ENCODE data around the gene AGPS.
"Not testable (repeated sequence)": the region's sequence is repeated elsewhere in the genome, so short reads cannot be mapped to it uniquely, and the experiment has no call there.

Gene AGPS

DNA sequence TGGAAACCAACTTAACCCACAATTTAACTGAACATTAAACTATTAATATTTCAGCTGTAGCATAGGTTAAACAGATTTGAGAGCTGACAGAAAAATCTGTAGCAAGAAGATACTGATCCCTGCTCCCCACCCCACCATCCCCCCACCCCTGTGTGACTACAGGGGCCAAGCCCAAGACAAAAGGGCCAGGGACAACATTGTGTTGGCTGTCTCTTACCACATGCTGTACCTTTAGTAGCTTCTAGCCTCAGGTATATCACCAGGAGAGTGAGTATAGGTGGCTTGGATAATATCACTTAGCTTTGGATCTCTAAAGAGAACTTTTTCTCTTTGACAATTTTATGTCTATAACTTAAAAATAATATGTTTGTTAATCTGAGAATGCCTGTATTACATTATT, 140.7 kb downstream of the AGPS start:
- peak; percentile 25 for FAIRE-seq

DNA sequence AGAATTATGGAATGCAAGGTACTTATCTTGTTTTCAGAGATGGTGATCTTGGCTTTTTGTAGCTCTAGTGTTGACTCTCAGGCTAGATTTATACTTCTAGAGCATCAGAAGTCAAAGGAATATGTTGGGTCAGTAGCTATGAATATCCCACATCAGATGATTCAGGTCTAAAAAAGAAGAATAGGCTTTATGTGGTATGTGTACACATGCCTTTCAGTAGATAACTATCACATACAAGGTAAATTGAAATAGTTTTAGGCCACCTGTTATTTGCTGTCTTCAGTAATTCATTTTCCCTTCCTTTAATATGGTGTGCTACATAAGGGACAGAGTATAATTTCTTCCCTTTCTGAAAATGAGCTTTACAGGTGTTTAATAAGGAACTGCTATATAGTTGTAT, 142.4 kb downstream of the AGPS start:
- no peak for FAIRE-seq

DNA sequence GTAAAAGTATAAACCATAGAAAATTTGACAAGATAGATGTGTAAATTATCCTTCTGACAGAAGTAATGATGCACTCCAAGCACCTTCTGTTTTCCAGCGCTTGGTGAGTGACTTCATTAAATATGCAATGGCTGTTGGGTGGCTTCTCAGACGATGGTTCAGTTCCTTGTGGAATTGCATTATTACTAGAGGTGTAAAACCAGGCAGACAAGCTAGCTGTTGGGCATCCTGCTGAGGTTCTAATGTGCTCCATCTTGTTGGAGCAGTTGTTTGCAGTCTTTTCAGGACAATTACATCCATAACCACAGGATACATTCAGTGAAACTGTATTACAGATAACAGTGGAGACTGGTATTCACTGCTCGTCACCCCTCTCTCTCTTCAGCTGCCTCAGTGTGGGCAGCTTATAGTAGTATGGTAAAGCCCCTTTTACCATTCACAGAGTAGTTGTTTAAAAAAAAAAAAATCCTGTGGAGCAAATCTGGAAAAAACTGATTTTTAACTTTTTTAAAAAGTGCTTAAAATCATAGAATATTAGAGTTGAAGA, 143.5 kb downstream of the AGPS start:
- FAIRE-seq = peak; percentile 13

DNA sequence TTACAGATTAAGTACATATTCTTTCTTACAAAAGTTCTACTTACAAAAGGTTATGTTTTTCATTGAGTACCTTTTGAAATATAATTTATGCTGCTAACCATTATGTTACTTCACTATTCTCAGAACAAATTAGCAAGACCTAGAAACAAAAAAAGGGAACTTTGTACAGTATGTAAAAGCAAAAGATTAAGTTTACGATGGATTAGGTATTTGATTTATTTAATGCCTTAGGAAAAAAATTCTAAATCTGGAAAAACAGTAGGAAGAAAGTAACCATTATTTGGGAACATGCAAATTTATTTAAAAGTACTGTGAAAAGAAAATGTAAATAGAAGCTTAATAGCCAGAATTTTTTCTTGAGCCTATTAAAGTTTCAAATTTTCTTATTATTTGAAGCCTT, 144.6 kb downstream of the AGPS start:
- FAIRE-seq = peak; percentile 83

DNA sequence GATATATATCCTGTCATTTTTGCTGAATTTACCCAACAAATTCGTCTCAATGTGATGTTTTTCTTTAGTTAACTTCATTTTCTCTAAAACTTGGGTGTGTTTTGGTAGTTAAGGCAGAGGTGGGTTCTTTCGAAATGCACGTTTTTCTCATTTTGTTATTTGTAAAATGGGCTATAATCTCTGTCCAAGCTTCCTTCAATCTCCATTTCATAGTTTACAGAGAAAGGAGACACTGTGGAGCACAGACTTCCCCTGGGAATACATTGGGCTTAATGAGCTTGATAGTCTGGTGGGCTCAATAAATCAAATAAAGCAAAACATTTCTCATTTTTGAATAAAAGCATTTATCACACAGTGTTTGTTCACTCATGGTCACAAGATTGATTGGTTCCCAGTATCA, 145.1 kb downstream of the AGPS start:
- no peak for FAIRE-seq

DNA sequence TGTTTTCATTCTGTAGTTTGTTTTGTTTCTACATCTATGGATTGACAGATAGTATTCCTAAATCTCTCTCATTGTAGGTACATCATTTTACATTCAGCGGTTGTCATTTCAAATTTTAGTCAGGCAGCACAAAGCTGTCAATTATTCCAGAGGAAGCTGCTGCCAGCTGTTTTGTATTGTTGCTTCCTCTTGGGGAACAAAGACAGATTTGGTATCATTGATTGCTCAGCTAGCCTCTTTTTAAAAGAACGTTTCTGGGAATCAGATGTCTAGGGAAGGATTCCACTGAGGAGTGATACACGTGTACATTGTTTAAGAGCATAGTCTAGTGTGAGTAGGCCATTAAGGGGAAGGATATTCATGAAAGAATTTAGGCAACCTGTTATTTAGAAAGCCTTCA, 145.8 kb downstream of the AGPS start:
- FAIRE-seq = no peak

DNA sequence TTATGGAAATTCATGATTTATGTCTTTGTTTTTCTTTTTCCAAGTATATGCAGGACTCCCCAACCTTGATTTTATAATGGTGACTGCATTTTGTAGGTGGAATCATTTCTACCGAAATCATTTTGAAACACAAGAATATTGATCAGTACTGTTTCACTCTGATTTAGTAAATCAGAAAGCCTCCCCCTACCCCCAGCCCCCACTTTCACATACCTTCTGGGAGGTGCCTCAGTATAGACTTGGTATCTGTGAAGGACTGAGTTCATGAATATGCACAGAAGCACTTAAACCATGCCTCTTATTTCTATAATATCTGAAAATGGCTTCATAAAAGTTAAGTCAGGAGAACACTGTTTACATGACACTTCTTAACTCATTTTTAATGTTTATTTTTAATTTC, 147.7 kb downstream of the AGPS start:
- FAIRE-seq = no peak

DNA sequence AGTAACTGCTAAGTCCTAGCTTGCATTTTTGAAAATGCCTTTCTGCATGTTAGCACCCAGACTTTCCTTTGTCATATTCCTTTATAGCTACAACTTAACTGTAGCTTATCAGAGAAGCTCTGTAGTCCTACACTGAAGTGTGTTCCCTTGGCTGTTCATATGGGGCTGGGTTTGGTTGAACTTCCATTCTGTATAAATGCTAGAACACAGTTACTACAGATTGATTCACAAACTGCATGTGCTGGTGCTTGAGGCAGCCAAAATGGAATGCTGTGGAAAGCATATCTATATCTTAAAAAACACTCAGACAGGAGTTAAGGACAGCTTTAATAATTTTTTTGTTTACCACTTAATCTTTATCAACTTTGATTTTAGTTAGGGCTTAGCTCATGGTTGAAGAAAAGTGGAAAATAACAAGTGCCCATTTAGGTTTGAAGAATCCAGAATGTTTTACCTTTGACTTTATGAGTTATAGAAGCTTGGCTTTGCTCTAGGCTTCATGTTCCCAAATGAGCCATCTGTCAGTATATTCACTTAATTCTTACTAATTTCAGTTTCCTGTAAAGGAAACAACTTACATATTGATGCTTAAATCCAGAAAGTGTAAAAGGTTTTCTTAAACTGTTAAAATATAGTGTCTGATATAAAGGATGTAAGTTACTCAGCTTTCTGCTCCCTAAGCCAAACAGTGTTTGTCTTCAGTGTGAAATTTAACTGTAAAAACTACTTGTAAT, 148.9 kb downstream of the AGPS start:
- FAIRE-seq = no peak

DNA sequence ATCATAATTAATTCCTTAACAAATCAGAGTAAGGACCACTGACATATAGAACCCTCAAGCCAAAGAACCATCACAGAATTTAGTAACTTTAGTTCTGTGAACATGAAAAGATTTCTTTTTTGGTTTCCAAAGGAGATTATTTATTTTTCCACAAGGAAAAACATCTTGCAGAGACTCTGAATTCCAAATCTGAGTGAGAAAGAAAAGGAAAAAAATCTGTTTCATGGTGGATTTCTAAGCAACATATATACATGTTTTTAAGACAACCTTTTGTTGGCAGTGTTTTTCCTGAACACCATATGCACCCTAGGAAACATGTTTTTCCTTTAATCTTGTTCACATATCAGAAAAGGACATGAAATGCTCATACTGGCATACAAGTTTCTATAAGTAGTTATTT, 149.8 kb downstream of the AGPS start:
- no peak for FAIRE-seq

DNA sequence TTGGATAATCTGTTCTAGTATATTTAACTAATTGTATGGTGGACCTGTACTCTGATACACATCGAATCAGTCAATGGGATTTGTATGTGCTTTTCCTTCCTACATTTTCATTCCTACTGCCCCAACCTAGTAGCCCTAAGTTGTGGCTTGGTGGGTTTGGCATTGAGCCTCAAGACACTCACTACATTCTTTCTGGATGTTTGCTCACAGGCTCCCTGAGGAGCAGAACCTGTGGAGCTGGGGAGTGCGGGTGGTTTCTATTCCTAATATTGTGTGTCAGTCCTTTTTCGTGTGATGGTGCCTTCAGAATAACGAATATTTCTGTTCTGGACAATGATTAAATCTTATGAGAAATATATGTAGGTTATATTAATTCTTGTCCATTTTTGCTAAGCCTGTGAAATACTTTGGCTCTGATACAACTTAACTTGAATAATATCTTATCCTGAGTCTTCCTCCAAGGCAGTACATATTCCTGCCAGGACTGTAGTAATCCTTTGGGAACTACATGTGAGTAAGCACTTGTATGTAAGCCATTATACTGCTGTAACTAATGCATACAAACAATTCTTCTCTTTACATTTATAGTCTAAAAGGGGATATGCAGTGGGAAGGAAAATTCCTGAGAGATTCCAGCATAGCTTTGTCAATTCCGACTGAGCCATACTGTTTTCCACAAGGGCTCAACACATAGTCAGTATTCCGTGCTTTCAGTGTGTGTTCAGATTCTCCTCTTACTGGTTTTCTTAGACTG, 150.6 kb downstream of the AGPS start:
- peak; percentile 96 for FAIRE-seq

DNA sequence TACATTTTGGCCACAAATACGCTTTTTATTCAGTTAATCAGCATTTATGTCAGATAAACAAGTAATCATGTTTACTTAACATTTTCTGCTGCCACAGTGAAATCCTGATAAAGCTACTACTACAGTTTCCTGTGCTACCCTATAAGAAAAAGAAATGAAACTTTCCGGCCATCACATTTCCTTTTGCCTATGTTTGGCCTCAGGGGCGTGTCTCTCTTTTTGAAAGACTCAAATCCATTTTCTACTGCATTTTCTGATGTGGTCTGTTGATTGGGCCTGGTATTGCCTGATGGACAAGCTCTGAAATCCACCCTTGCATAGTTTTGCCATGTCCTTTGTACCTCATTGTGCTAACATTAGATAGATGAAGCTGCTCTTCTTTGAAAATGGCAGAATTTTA, 152.6 kb downstream of the AGPS start:
- FAIRE-seq = peak; percentile 97

DNA sequence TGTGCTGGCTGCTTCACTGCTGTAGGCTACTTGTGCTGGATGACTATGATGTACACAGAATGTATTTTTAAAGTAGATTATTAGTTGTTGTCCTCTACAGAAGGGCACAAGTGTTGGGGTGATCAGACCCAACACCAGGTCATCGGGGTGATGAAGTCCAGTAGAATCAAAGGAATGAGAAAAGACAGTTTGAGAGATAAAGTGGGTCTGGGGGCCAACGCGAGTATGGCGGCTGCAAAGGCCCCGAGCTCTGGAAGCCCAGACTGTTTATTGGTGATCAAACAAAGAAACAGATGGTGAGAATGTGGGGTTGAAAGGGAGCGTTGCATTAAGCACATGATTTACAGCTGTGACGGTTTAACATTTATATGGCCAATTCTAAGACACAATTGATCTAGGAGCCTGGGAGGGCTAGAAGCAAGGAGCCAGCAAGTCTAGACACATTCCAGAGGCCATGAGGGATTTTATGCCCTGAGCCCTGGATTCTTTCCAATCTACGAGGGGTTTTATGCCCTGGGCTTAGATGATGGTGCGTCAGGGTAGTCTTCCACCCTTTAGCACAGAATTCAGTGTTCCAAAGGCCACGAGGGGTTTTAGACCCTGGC, 153.5 kb downstream of the AGPS start:
- peak; percentile 100 for FAIRE-seq

DNA sequence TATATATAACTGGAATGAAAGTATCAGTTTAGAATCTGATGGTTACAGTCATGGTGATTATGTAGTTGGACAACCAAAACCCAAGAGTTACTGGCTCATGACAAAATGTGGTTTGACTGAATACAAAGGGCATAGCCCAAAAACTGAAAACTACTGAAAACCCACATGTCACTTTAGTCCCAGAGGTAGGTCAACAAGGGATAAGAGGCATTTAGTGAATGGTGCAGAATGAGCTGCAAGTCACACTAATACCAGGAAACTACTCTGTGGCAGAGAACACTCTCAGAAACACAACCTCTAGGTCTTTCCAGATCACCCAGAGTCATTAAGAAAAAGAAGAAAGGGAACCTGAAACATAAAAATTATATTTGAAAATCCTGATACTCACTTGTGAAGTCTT, 154.5 kb downstream of the AGPS start:
- FAIRE-seq = no peak

DNA sequence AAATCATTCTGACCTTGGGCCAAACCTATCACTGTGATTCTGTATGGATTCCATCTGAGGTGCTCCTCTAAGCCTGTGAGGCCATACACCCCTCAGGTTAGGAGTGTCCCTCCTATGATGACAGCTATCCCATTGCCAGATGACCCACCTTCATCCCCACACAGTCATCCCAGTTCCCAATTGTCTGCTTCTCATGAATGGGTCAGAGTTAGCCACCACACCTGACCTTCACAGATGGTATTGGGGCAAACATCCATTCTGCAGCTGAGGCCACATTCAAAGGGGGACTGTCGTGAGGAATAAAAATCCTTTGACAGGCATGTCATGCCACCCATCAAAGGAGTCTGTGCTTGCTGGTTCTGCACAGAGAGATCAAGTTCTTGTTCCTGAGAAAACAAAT, 155.2 kb downstream of the AGPS start:
- FAIRE-seq = no peak

DNA sequence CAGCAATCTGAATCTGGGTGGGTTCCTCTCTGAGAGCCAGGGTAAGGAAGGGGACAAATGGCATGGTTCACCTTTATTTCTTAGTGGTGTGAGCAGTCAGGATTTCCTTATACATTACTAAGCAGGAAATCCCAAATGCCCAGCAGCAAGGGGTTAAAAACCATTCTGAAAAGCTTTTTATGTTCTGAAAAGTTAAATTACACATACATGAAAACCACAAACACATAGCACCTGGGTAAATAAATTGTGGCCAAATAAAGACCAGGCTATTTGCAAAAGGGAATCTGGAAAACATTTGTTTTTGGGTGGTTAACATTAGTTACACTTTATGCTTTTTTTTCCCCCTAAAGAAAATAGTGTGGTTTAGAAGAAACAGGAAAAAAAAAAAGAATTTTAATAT, 156.1 kb downstream of the AGPS start:
- FAIRE-seq = no peak

DNA sequence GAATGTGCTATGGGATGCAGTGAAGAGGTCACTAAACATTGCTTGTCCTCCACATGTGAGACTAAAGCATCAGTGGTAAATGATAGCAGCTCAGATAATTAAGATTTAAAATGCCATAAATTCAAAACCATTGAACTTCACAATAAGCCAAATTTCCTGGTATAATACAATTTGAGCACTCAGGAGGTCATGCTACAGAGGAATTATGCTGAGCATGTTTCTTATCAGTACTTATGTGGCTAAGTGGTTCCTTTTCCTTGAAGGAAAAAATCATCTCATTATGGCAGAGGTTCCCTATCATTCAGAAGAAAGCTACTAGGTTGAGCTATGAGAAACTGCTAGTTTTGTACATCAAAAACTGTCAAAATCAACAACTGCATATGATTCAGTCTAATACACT, 156.6 kb downstream of the AGPS start:
- peak; percentile 98 for FAIRE-seq

DNA sequence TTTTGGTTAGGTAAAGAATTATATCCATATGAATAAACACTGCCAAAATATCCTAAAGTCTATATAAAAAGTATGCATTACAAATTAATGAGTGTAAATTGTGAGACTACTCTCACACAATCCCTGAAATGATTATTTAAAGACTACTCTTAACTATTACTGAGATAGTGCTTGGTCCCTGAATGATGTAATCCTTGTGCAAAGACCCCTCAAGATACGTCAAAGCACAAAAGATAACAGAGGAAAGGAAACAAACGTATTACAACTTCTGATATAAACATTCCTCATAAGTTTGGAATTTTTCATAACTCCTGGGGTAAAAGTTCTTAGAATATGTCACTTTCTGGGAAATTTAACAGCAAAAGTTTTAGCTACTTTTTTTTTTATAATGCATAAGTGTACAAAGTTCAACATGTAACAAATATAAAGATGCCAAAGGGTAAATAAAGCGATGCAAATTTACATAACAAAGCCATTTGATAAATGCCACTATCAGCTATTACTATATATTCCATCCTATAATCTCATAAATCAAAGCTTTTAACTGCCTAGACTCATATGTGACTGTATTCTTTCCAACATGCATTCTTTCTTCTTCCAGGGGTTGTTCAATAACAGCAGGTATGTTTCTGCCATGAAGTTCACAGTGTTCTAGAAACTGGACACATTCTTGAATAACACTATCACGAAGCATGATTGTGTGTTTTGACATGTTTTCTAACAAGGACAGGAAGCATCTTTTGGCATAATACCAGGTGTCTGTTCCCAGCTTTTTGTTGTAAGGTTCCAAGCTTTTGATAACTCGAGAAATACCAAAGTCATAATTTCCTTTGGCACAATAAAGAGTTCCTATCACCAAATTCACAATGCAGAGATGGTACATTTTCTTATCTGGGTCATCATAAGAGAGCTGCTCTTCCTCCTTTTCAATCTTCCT, 158.0 kb downstream of the AGPS start:
- FAIRE-seq = no peak

DNA sequence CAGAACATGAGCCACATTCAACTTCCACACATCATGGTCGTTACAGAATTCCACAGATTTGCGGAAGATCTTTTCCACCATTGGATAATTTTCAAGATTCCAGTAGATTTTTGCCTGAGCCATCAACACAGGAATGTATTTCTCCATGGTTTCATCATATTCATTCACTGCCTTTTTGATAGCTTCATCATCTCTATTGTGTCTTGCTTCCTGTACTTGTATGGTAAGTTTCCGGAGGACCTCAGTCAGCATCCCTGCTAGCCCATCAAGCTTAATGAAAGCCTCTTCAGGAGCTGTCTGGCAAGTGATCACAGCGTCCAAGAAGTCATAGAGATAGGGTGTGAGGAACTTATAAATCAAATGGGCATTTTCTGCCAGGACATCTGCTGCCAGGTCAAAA, 158.8 kb downstream of the AGPS start:
- FAIRE-seq = not testable (repeated sequence)

DNA sequence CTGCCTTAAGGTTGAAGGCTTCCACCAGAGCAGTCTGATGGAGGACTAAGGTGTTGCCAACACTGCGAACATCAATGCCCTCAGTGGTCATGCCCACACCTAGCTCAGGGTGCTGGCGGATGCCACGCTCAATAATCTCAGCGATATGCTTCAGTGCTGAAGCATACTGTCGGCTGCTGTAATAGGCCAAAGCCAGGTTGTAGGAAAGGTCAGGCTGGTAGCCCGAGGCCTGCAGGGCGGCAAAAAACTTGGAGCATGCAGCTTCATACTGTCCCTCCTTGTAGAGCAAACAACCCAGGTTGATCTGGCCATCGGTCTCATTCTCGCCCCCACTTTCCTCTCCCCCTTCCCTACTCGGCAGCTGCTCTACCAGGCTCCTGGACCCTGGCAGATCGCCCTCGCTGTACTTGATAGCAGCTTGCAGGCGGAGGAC, 159.4 kb downstream of the AGPS start:
- FAIRE-seq = no peak

DNA sequence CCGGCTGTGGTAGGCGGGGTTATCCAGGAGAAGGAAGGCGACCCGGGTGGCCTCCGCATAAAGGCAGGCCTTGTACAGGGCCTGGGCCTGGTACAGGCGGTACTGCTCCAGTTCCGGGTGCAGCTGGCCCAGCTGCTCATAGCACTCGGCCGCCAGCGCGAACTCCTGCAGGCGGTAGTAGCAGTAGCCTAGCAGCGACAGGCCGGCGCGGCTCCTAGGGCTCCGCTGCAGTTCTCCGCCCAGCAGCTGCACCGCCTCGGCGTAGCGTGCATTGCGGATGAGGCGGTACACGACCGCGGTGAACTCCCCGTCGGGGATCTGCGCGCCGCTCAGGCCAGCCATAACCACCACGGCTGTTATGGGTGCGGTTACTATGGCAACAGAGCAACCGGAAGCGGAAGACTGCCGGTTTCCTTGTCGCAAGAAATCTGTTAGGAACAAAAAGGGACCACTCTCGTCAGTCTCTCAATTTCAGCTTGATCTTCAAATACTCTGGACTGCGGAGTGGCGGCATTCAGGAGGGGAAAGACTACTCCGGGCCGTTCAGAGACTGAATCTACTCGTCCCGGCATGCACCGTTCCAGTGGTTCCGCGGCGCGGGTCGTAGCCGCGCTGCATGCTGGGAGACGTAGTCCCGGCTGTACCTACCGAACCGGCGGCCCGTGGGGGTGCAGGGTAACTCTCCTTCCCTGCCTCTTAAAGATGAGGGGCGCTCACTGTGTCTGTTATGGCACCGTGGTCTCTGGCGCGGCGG, 160.0 kb downstream of the AGPS start:
- FAIRE-seq = no peak

DNA sequence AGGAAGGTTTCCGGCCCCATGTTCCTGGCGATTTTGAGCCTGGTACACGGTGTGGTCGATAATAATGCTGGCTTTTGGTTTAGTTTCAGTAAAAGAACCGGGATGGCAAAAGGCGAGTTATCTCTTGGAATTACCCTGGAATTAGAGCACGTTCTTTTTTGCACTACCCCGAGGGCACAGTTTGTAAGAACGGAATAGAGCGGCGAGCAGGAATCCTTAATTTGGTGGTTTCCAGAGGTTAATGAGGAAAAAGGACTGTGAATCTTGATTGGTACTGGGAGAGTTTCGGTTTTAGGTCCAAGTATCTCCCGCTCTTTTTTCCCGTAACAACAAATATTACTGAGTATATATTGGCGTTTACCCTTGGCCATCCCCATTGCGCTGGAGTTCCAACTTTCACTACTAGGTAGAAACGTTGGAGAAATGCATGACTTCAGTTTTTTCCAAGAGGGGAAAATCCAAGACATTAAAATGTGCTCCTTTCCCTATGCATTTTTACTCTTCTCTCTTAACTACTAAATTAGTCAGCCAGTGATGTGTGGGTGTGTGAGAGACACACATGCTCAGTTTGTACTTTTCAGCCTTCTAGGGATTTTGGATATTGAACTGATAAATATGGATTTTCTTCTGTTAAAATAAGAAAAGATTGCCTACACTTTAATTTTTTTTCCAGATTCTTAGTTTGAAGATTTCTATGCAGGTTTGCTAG, 160.8 kb downstream of the AGPS start:
- no peak for FAIRE-seq
